H1 (cell line): ENCODE measurements around the gene ANXA4. TPM values are rescaled to one million over a fixed set of nuclear protein-coding genes. Genes with fewer than 3 reads are reported as not detected.

ENCODE experiments used
- POLR2A ChIP-seq, 2 experiments: IDR thresholded peaks; 1 replicate in 1 of 2; 2 replicates in 1 of 2; pipeline ENCODE4 v1.6.1; 2011; ENCODE audit warnings: low read depth in 2 of 2, low read length in 2 of 2, mild to moderate bottlenecking in 2 of 2; ENCODE audit errors: control extremely low read depth in 1 of 2
- POU5F1 ChIP-seq: IDR thresholded peaks from 2 replicates; pipeline ENCODE4 v1.6.1; 2011; ENCODE audit warnings: low read depth, mild to moderate bottlenecking, low read length, moderate library complexity
- RAD21 ChIP-seq, 2 experiments: IDR thresholded peaks in 1 of 2; conservative IDR thresholded peaks in 1 of 2; 2 replicates each; pipeline ENCODE4 v1.6.1; 2011; ENCODE audit warnings: low read depth in 2 of 2, low read length in 2 of 2, improper control_type of control experiment in 1 of 2, inconsistent platforms in 1 of 2, mild to moderate bottlenecking in 1 of 2, moderate library complexity in 1 of 2
- RBBP5 ChIP-seq: IDR thresholded peaks from 2 replicates; pipeline ENCODE4 v1.7.1; 2012; ENCODE audit warnings: low read depth, mild to moderate bottlenecking, inconsistent platforms, low read length, moderate library complexity, borderline replicate concordance
- polyA plus RNA-seq, 7 experiments: library from polyadenylated mRNA; depleted of rRNA in 3 of 7; stranded (reverse) in 5 of 7; unstranded in 2 of 7; fragments of >200 nt in 5 of 7; fragments of 200-250 nt in 2 of 7; gene quantifications; 1 replicate in 5 of 7; 2 replicates in 1 of 7; 4 replicates in 1 of 7; pipeline versions ENCODE4 v1.2.1 to v1.2.3, GENCODE V29; 2011 to 2013; ENCODE audit warnings: missing spikeins in 2 of 7, mixed read lengths in 2 of 7
- total RNA-seq: library from RNA; stranded (reverse); fragmentation: NEBNext Ultra II Directional; extraction: Animal tissue kit (Norgen Biotek cat#: 25700); gene quantifications from 2 replicates; pipeline ENCODE4 v1.2.1, GENCODE V29; 2021

Gene ANXA4
- total and polyA plus RNA-seq, 2 of the 8 experiments (the other 6 are each of a cell fraction or from before 2014, with no cell fraction given), result 9.4 to 17.6 TPM

DNA sequence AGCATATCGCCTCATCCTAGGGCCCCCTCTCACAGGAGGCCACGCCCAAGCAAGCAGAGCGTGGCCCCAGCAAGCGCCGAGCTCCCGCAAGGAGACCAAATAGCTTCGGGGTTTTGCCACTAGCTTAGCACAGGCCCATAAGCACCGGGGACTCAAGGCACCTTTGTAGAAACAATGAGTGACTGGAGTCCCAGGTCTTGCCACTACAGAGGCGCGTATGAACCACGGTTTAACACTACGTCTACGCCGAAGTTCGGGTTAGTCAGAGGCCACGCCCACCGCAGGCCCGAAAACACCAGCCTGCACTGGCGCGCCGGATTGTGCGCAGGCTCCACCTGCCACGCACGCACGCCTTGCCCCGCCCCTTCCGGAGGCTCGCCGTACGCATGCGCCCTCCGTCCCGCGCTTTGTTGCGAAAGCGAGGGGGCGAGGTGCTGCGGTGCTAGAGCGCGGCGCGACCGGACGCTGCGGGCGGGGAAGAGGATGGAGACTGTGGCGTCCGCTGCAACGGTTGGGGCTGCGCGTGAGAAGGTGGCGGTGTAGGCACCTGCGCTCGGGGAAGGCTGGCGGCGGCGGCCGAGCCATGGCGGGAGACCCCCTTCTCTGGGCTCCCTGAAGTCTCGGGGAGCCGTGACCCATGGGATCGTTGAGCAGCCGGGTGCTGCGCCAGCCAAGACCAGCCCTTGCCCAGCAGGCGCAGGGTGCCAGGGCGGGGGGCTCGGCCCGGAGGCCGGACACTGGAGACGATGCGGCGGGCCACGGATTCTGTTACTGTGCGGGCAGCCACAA lies 87.5 kb downstream of the ANXA4 start, which contains the start of gene GMCL1 (continued):
- TF ChIP-seq POU5F1 (no peak), RBBP5 (peak; percentile 53; the same call in 1 of the 2 replicates), POLR2A (IDR thresholded peaks at IDR 0.05; ENCODE audit: control extremely low read depth in 1 of 2, low read depth in 2 of 2, low read length in 2 of 2) (peak; percentile 85 to 91), RAD21 (IDR thresholded peaks at IDR 0.05 in 1 of 2, conservative IDR thresholded peaks at IDR 0.05 in 1 of 2; ENCODE audit: low read depth in 2 of 2, low read length in 2 of 2) (no peak)
